ENCODE measurements around the gene GRB2.

DNA sequence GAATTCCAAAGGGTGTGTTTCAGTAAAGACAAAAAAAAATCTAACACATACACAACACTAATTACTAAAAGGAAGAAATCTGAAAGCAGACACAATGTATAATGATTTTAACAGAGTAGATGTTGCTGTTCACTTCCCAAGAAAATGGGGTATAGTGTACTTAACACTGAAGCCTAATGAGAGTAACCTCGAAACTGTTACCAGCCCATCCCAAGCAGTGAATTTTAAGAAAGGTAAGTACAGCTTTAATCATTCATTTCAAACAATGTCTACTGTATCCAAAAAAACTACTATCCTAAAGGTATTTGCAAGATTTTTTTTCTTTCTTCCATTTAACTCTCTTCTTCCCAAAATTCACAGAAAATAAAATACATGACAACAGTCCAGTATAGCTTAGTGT lies 8.3 kb downstream of the GRB2 start:
- TF ChIP-seq, protein P1, sequence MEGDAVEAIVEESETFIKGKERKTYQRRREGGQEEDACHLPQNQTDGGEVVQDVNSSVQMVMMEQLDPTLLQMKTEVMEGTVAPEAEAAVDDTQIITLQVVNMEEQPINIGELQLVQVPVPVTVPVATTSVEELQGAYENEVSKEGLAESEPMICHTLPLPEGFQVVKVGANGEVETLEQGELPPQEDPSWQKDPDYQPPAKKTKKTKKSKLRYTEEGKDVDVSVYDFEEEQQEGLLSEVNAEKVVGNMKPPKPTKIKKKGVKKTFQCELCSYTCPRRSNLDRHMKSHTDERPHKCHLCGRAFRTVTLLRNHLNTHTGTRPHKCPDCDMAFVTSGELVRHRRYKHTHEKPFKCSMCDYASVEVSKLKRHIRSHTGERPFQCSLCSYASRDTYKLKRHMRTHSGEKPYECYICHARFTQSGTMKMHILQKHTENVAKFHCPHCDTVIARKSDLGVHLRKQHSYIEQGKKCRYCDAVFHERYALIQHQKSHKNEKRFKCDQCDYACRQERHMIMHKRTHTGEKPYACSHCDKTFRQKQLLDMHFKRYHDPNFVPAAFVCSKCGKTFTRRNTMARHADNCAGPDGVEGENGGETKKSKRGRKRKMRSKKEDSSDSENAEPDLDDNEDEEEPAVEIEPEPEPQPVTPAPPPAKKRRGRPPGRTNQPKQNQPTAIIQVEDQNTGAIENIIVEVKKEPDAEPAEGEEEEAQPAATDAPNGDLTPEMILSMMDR (IDR thresholded peaks at IDR 0.05), result no peak
- no peak for TF ChIP-seq POLR2A (IDR thresholded peaks at IDR 0.05)

Data from lower leg skin (tissue), 3 donors.